T-helper 1 cell treated with Interleukin-12 subunit alpha and Interleukin-12 subunit beta and Interleukin-4 antibody, amounts not matched to agents 30 ng/mL and 1 ng/mL, for 36 hours (primary cell): ENCODE results near the gene SEMA4C. TPM values are rescaled to one million over a fixed set of nuclear protein-coding genes. Genes with fewer than 3 reads are reported as not detected.

Experiments used
- total RNA-seq: library from RNA; stranded (reverse); gene quantifications from 2 replicates; pipeline ENCODE4 v1.2.3, GENCODE V29; 2022

The SEMA4C gene
- total RNA-seq, 1 donor from 2014 or later = 23.9 TPM

Other genes with a start within 250 kb of the SEMA4C start
- 64.0 and 66.0 TPM in 2 replicates for gene KANSL3, start 231.8 kb downstream of the SEMA4C start, total RNA-seq
- gene FER1L5, start 227.3 kb downstream of the SEMA4C start, total RNA-seq = not detected in 2 replicates
- 8.8 and 9.2 TPM in 2 replicates for gene LMAN2L, start 130.0 kb downstream of the SEMA4C start, total RNA-seq
- gene CNNM4, start 109.2 kb downstream of the SEMA4C start, total RNA-seq = 11.5 and 12.5 TPM in 2 replicates
- gene CNNM3, start 53.8 kb downstream of the SEMA4C start, total RNA-seq = 24.2 and 25.7 TPM in 2 replicates
- gene ANKRD23, start 26.1 kb downstream of the SEMA4C start, total RNA-seq = 14.2 and 18.4 TPM in 2 replicates
- gene ANKRD39, start 12.1 kb downstream of the SEMA4C start, total RNA-seq = 39.1 and 39.2 TPM in 2 replicates
- gene FAM178B, start 116.5 kb upstream of the SEMA4C start, total RNA-seq = 0.39 TPM in 1 of 2 replicates, not detected in the other
- 24.4 and 24.8 TPM in 2 replicates for gene FAHD2B, start 224.8 kb upstream of the SEMA4C start, total RNA-seq
- 66.1 and 69.3 TPM in 2 replicates for gene ANKRD36, start 243.1 kb upstream of the SEMA4C start, total RNA-seq